PC-3 (cell line): ENCODE measurements around the gene P2RX3. TPM values are rescaled to one million over a fixed set of nuclear protein-coding genes. Genes with fewer than 3 reads are reported as not detected.
A peak's percentile ranks its signal among the peaks of the same experiment; 100 is the strongest.

Experiments
- ATAC-seq: fragments of 200-7000 bp; cut with Tn5 transposase; 2 replicates; pipeline ENCODE4 v1.9.1; 2020; ENCODE audit warnings: mild to moderate bottlenecking, moderate library complexity
- BruUV-seq: library from RNA; stranded (reverse); fragments of 400-500 nt; replicated peaks from 2 replicates; lab custom pipeline; 2021; lab: Mats Ljungman, UMichigan
- CTCF ChIA-PET: fragments of 300-600 bp; sonication (Branson Sonifier 250); formaldehyde crosslinking; loops from one replicate; lab custom pipeline; 2022; ENCODE audit warnings: antibody characterized with exemption; lab: Charles Lee
- POLR2A ChIA-PET: fragments of 300-600 bp; sonication (Branson Sonifier 250); formaldehyde crosslinking; loops from one replicate; lab custom pipeline; 2022; ENCODE audit warnings: antibody characterized with exemption; ENCODE audit not compliant: unreplicated experiment; lab: Charles Lee
- DNase-seq: peaks from one replicate; pipeline ENCODE4 v3.0.0-alpha.2; 2015
- H2AFZ ChIP-seq: fragments of 300-600 bp; sonication (generic); 2 replicates; pipeline ENCODE4 v1.6.0; 2016; ENCODE audit warnings: antibody characterized with exemption, low read length
- H3F3A ChIP-seq: fragments of 300-600 bp; sonication (generic); one replicate; pipeline ENCODE4 v1.6.0; 2017; ENCODE audit warnings: antibody characterized with exemption, low read length, control low read depth, mild to moderate bottlenecking; ENCODE audit not compliant: unreplicated experiment
- H3K27ac ChIP-seq: fragments of 300-600 bp; sonication (generic); 2 replicates; pipeline ENCODE4 v1.5.1; 2016; ENCODE audit warnings: mild to moderate bottlenecking, low read length
- H3K27me3 ChIP-seq: fragments of 300-600 bp; sonication (generic); 2 replicates; pipeline ENCODE4 v1.6.1; 2016; ENCODE audit warnings: low read length, mixed read lengths
- H3K36me3 ChIP-seq: fragments of 300-600 bp; sonication (generic); 2 replicates; pipeline ENCODE4 v1.6.1; 2016; ENCODE audit warnings: low read depth, mixed run types, low read length, mixed read lengths
- H3K4me1 ChIP-seq: fragments of 300-600 bp; sonication (generic); 2 replicates; pipeline ENCODE4 v1.5.1; 2016; ENCODE audit warnings: low read length; ENCODE audit not compliant: insufficient read depth
- H3K4me2 ChIP-seq: fragments of 300-600 bp; sonication (generic); 2 replicates; pipeline ENCODE4 v1.6.0; 2016; ENCODE audit warnings: low read length
- H3K4me3 ChIP-seq: fragments of 300-600 bp; sonication (generic); 2 replicates; pipeline ENCODE4 v1.5.1; 2016; ENCODE audit warnings: mild to moderate bottlenecking, low read length, mixed read lengths
- H3K79me2 ChIP-seq: fragments of 300-600 bp; sonication (generic); 2 replicates; pipeline ENCODE4 v1.6.1; 2017; ENCODE audit warnings: low read length, mixed read lengths
- H3K9ac ChIP-seq: fragments of 300-600 bp; sonication (generic); 2 replicates; pipeline ENCODE4 v1.6.0; 2016; ENCODE audit warnings: mild to moderate bottlenecking, low read length
- H3K9me2 ChIP-seq: fragments of 300-600 bp; sonication (generic); replicated peaks from 2 replicates; pipeline ENCODE4 v1.6.1; 2016; ENCODE audit warnings: mixed run types, low read length, mixed read lengths
- H3K9me3 ChIP-seq: fragments of 300-600 bp; sonication (generic); 2 replicates; pipeline ENCODE4 v1.6.1; 2016; ENCODE audit warnings: low read length, mixed read lengths
- H4K20me1 ChIP-seq: fragments of 300-600 bp; sonication (generic); 2 replicates; pipeline ENCODE4 v1.6.1; 2016; ENCODE audit warnings: low read length, mixed read lengths
- CTCF ChIP-seq: fragments of 300-600 bp; sonication (generic); conservative IDR thresholded peaks from 2 replicates; pipeline ENCODE4 v1.5.1; 2017; ENCODE audit warnings: antibody characterized with exemption, low read depth, mild to moderate bottlenecking, low read length
- EZH2 ChIP-seq: fragments of 300-600 bp; sonication (generic); IDR thresholded peaks from one replicate; pipeline ENCODE4 v1.6.1; 2017; ENCODE audit warnings: antibody characterized with exemption, mild to moderate bottlenecking, low read length; ENCODE audit not compliant: unreplicated experiment
- EZH2phosphoT487 ChIP-seq: fragments of 300-600 bp; sonication (generic); IDR thresholded peaks from 2 replicates; pipeline ENCODE4 v1.6.1; 2018; ENCODE audit warnings: mild to moderate bottlenecking, antibody characterized with exemption, low read length, borderline replicate concordance
- intact Hi-C: fragments of 100-400 bp; cut with micrococcal nuclease; formaldehyde crosslinking; loops from 2 replicates; pipeline ENCODE4 v1.9.0; 2023
- total RNA-seq: library from RNA; depleted of rRNA; stranded (reverse); fragments of >200 nt; gene quantifications from 2 replicates; pipeline ENCODE4 v1.2.3, GENCODE V29; 2014

P2RX3 gene
- total RNA-seq, 1 experiment from 2014 or later = not detected

DNA sequence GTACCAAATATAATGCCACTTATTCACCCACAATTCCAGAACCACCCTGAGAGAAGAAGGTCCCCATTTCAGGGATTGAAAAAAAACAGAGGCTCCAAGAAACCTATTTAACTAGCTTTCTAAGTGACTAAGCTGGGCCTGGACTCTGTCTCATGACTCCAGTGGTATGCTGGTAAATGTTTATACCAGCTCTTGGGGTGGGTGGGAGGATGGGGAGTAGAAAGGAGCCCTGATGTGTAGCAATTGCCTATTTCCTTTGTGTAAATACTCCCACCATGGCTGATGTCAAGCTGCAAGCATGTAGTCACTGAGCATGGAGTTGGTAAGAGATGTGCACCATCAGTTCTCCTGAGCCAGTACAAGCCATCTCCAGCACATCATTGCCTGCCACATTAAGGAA, 40.0 kb downstream of the P2RX3 start:
- CTCF ChIA-PET = interaction anchor here (0.6 kb wide), 1 partner anchor 78 kb away, joined by 10 read pairs; no protein-coding TSS in a partner anchor

GRCh38 chr11:57379732-57380131, 41.6 kb downstream of the P2RX3 start:
- intact Hi-C loops = no loop called here
- Histone ChIP-seq H3K27ac (no peak overlapping the region), H4K20me1 (no peaks in the 10 kb centered on the region), H3K4me3 (no peak overlapping the region), H3K9ac (no peak overlapping the region), H3K27me3 (peaks cover 14% of the 10 kb centered on the region; the same call in 1 of the 2 replicates), H3K9me3 (no peaks in the 10 kb centered on the region), H3K9me2 (no peaks in the 10 kb centered on the region), H3K4me1 (no peaks in the 10 kb centered on the region), H3K4me2 (no peak overlapping the region), H2AFZ (no peak overlapping the region), H3K36me3 (no peaks in the 10 kb centered on the region), H3F3A (no peaks in the 10 kb centered on the region), H3K79me2 (no peaks in the 10 kb centered on the region)
- CTCF ChIA-PET = no interaction called here
- no peak for ATAC-seq
- POLR2A ChIA-PET = no interaction called here
- DNase-seq = peak; percentile 65
- BruUV-seq = no TSS peak
- no peak for TF ChIP-seq EZH2phosphoT487
- TF ChIP-seq EZH2 = no peak
- no peak for TF ChIP-seq CTCF

More for the DNA sequence above, 40.0 kb downstream of the P2RX3 start:
- Histone ChIP-seq H3K4me1 (no peaks in the 10 kb centered on the region), H3K27me3 (0 out of 2 replicates have a peak, but pooled peaks cover under 1% of the 10 kb centered on the region), H3F3A (no peaks in the 10 kb centered on the region), H3K9me2 (no peaks in the 10 kb centered on the region), H3K9me3 (no peaks in the 10 kb centered on the region), H3K4me3 (no peak overlapping the region), H3K79me2 (no peaks in the 10 kb centered on the region), H3K9ac (no peak overlapping the region), H3K4me2 (no peak overlapping the region), H3K36me3 (no peaks in the 10 kb centered on the region), H4K20me1 (no peaks in the 10 kb centered on the region), H2AFZ (no peak overlapping the region), H3K27ac (no peak overlapping the region)
- BruUV-seq = no TSS peak
- DNase-seq = no peak
- ATAC-seq = no peak
- no peak for TF ChIP-seq CTCF
- TF ChIP-seq EZH2phosphoT487 = no peak
- TF ChIP-seq EZH2 = no peak
- POLR2A ChIA-PET = no interaction called here
- intact Hi-C loops = no loop called here

- no peaks in the 10 kb centered on the region for H3K79me2 ChIP-seq
- H3K36me3 ChIP-seq = no peaks in the 10 kb centered on the region
- intact Hi-C loops = no loop called here
- H3K27ac ChIP-seq = no peak within 1 kb of the TSS
- POLR2A ChIA-PET = no interaction called here
- no peak within 1 kb of the TSS for H3K9ac ChIP-seq
- H3K4me3 ChIP-seq = no peak within 1 kb of the TSS
- H3K9me2 ChIP-seq = no peaks in the 10 kb centered on the region
- ATAC-seq = no peak
- H3K27me3 ChIP-seq = peaks cover 24% of the 10 kb centered on the region; the same call in 1 of the 2 replicates
- no peaks in the 10 kb centered on the region for H4K20me1 ChIP-seq
- CTCF ChIA-PET = no interaction called here
- H3K4me2 ChIP-seq = no peak within 1 kb of the TSS
- H2AFZ ChIP-seq = no peak within 1 kb of the TSS
- TF ChIP-seq CTCF (no peak), EZH2 (no peak), EZH2phosphoT487 (no peak)
- no peaks in the 10 kb centered on the region for H3K4me1 ChIP-seq
- no peaks in the 10 kb centered on the region for H3K9me3 ChIP-seq
- H3F3A ChIP-seq = no peaks in the 10 kb centered on the region
- DNase-seq = no peak
- no TSS peak for BruUV-seq
Observed at GRCh38 chr11:57380975-57381374, 42.8 kb downstream of the P2RX3 start, which contains the start of gene PRG3. PRG3 (minus strand) TSS chr11:57381150; CDS start chr11:57380708, 442 bp downstream.
